SH-SY5Y (cell line): ENCODE data around the gene SNPH.

Experiments
- GATA2 ChIP-seq: IDR thresholded peaks from 2 replicates; pipeline ENCODE4 v1.6.1; 2011; ENCODE audit warnings: mild to moderate bottlenecking, low read depth, low read length
- GATA3 ChIP-seq: IDR thresholded peaks from 2 replicates; pipeline ENCODE4 v1.6.1; 2011; ENCODE audit warnings: low read depth, mild to moderate bottlenecking, low read length, moderate library complexity

SNPH gene, protein sequence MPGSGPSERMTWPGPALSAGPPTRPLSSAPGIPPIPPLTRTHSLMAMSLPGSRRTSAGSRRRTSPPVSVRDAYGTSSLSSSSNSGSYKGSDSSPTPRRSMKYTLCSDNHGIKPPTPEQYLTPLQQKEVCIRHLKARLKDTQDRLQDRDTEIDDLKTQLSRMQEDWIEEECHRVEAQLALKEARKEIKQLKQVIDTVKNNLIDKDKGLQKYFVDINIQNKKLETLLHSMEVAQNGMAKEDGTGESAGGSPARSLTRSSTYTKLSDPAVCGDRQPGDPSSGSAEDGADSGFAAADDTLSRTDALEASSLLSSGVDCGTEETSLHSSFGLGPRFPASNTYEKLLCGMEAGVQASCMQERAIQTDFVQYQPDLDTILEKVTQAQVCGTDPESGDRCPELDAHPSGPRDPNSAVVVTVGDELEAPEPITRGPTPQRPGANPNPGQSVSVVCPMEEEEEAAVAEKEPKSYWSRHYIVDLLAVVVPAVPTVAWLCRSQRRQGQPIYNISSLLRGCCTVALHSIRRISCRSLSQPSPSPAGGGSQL

DNA sequence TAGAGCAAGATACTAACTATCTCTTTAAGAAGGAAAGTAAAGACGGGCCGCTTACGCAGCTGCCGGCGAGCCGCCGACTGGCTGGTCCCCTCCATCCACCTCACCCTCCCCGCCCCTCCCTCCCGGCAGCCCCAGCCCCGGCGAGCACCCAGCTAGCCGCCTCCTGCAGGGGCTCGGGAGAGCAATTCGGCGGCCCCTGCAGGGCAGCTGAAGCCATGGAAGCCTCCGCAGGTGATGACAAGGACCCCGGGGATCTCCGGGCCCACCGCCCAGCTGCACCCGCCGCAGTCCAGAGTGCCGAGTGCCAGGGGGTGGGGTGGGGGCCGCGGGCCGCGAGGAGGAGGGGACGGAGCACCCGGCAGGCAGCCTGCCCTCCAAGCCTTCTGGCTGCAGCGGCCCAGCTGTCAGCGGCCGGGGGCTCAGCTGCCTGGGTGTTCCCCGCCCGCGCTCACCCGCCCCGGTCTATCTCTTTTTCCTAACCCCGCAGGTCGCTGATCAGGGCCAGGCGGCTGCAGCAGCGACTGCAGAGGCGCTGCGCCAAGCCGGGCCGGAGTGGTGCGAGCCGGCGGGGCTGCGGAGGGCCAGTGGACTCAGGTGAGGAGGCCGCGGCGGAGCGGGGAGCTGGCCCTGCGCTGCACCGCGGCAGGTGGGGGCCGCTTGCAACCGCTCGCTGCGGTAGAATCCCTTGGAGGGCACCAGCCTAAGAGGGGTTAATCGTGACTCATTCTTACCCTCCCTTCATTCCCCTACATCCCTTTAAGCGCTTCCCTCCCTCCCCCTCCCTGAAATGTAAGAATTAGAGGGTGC, at the start of gene SNPH:
SNPH (plus strand) TSS at position 128 of the 807 bp plus-strand sequence. CDS start 29,946 bp downstream, outside the sequence.
- TF ChIP-seq GATA2 (no peak), GATA3 (no peak)

DNA sequence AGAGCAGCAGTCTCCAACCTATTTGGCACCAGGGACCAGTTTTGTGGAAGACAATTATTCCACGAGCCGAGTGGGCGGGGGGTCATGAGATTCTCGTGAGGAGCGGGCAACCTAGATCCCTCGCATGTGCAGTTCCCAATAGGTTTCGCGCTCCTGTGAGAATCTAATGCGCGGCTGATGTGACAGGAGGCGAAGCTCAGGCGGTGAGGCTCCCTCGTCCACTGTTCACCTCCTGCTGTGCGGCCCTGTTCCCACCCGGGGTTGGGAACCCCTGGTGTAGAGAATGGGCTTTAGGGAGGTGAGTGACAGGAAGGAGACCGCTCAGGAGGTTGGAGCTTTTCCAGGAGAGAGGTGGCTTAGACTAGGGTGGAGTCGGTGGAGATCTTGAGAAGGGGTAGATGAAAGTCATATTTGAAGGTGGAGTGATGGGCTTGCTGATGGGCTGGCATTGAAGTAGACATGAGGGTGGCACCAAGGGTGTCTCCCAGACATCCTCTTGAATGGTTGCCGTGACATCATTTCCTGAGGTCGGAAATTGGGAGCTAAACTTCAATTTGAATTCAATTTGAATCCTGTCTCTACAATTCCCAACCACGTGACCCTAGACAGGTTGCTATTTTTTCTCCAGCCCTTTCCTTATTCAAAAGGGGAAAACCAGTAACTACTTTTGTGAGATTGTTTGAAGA, 41.7 kb upstream of the SNPH start:
- TF ChIP-seq GATA2 (no peak), GATA3 (no peak)

DNA sequence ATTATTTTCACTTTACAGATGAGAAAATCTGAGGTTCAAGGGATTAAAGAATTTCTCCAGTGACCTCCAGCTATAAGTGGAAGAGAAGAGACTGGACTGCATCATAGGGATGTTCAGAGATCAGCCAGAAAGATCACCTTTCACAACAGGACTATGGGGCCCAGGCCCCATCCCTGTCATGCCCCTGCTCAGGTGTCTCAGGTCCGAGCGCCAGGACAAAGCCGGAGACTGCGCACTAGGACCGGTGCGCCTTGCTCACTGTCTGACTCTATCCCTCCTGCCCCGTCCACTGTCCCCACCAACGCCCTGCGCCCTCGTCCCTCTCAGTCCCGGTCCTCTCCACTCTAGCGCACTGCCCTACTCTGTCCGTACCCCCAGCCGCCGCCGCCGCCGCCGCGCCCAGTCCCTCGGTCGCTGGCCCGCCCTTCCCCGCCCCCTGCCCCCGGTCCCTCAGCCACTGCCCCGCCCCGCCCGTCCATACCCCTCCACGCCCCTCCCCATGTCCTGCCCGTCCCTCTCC, 40.8 kb upstream of the SNPH start:
- no peak for TF ChIP-seq GATA3
- no peak for TF ChIP-seq GATA2

DNA sequence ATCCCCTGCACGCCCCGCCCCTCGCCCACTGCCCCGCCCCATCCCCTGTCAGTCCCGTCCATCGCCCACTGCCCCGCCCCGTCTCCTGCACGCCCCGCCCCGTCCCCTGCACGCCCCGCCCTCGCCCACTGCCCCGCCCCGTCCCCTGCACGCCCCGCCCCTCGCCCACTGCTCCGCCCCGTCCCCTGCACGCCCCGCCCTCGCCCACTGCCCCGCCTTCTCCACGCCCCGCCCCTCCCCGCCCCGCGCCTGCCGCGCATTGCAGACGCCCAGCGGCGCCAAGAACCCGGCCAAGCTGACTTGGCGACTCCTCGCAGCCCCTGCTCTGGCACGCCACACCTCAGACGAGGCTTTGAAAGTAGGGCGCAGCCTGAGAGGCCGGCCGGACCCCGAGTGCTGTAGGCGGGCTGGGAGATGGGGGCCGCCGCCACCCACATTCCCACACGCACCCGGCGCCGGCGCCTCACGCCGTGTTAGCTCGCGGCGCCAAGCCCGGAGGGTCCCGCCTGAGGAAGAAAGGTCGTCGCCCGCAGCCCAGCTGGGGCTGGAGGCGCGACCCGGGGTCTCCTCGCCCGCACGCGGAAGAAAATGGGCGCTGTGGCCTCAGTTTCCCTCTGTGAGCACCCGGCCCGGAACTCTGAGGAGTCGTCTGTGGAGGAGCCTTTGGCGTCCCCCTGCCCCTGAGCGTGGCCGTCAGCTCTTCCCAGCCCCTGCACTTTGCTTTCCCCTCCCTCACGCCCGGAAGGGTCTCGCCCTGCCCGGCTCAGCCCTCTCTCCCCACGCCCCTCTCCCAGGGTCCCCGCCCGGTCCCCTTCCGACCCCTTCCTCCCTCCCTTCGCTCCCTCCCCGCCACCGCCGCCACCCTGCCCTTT, 40.1 kb upstream of the SNPH start, which contains the start of gene RAD21L1:
RAD21L1 (plus strand) TSS at position 262 of the 872 bp plus-strand sequence. CDS start 2,410 bp downstream, outside the sequence.
- no peak for TF ChIP-seq GATA2
- no peak for TF ChIP-seq GATA3

DNA sequence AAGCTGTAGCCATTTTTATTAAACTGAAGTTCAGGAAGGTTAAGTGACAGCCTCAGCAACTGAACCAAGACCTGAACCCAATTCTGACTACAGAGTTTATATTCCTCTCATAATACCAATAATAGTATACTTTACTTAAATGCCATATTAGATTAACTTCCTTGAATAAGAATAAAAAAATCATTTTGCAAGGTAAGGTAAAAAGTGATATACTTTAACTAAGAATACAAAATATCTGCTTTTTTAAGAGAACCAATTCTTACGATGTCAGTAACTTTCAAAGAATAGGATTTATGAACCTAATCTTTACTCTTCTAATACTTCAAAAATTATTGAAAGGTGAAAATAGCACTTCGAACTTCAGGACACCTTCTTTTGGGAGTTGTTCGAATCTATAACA, 36.6 kb upstream of the SNPH start:
- TF ChIP-seq GATA3: no peak
- no peak for TF ChIP-seq GATA2

DNA sequence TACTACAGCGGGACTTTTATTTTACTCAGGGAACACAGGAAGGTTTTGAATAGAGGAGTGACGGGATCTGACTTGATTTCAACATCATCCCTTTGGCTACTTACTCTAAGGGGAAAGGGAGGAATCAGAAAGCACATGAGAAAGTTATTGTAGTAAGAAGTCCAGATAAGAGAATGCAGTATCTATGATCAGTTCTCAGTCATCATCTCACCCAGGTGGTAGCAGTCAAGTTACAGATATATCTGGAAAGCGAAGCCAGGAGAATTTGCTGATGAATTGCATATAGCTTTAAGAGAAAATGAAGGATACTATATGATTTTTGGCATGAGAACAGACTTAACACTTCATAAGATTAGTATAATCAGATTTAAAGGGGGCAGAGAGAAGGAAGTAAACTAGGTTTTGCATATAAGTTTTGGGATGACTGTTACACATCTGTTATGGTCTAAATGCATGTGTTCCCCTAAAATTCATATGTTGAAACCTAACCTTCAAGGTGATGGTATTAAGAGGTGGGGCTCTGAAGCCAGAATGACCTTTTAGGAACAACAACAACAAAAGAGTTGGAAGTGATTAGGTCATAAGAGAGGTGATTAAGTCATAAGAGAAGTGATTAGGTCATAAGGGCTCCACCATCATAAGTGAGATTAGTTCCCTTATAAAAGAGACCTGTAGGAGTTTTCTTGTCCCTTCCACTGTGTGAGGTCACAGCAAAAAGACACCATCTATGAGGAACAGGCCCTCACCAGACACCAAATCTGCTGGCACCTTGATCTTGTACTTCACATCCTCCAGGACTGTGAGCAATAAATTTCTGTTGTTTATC, 33.6 kb upstream of the SNPH start:
- no peak for TF ChIP-seq GATA3
- TF ChIP-seq GATA2: no peak

DNA sequence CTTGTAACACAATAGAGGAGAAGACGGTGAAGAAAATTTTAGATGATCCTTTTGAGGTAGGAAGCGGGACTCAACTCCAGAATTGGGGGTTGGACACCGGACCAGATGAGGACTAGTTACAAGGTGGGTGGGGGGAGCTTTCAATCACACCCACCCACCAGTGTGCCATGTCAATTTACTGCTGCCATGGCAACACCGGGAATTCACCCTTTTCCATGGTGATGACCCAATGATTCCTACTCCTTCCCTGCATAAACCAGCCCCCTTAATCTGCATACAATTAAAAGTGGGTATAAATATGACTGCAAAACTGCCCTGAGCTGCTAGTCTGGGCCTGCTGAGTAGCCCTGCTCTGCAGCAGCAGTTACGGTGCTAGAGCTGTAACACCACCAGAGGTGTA, 25.5 kb upstream of the SNPH start:
- TF ChIP-seq GATA2 (no peak), GATA3 (no peak)

DNA sequence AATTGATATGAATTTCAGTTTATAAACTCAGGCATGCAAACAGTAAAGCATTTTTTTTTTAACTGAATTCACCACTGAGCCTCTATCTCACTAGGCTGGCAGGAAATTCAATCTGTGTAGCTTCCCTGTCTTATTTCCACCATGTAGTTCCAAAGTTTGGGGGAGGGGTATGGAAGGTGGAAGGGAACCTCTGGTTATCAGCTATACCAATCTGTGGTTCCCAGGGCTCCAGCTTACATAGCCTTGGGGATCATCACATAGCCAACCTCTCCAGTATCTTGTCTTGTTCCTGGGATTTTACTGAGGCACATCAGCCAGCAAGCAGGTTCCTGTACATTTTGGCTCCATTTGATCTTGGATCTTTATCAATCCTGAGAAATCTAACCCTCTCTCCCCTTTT, 24.6 kb upstream of the SNPH start:
- TF ChIP-seq GATA3 (no peak), GATA2 (peak; percentile 60)

DNA sequence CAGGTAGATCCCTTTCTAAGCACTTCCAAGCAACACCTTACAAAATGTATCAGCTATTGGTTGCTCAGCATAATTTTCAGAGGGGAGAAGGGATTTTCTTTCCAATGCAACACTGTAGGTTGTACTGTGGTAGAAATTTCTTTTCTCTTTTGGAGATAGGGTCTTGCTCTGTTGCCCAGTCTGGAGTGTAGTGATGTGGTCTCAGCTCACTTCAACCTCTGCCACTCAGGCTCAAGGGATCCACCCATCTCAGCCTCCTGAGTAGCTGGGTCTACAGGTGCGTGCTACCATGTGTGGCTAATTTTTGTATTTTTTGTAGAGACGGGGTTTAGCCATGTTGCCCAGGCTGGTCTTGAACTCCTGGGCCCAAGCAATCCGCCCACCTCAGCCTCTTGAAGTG, 24.0 kb upstream of the SNPH start:
- TF ChIP-seq GATA3 (no peak), GATA2 (no peak)

DNA sequence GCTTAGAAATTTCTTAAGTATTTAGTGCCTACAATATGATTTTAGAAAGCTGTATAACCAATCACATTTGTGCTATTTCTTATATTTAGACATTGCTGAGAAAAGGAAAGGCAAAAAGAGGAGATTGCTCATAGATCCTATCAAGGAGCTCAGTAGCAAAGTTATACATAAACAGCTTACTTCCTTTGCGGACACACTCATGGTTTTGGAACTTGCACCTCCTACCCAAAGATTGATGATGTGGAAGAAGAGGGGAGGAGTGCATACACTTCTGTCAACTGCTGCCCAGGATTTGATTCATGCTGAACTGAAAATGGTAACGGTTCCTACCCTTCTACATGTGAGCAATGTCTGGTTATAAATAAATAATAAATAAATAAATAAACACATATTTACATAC, 23.6 kb upstream of the SNPH start:
- TF ChIP-seq GATA3 (no peak), GATA2 (no peak)

DNA sequence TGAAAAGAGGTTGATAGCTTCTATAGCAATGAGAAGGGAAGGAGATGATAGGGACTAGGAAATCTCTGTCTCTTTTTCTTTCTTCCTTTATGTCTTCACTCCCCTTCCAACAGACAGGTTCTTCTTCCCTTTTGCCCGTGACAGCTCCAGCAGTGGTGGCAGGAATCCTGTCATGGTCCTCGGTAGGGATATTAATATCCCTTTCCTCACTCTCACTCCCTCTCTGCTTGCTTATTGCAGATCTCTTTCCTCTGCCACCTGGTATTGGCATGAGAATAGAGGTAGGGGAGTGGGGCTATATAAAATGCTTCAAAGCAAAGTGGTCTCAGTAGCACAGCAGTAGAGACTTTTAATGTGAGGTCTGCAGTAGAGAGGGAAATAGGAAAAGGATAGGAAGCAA, 20.5 kb upstream of the SNPH start:
- TF ChIP-seq GATA2 (no peak), GATA3 (no peak)

DNA sequence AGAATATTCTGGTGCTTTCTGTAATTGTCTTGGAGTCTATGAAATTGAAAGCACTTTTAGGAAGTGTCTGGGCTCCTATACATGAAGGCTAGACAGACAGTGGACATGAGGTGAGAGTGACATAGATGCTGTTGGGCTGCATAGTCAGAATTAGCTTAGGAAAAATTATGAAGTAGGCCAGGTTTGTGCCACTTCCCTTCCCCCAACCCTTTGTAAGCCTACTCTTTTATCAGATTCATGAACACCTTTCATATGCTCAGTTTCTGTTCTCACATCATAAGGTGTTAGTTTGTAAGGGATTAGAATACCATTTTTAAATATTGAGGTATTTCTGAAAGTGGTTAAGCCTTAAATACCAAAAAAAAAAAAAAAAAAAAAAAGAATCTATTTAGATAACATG, 18.4 kb upstream of the SNPH start:
- TF ChIP-seq GATA3 (no peak), GATA2 (no peak)

DNA sequence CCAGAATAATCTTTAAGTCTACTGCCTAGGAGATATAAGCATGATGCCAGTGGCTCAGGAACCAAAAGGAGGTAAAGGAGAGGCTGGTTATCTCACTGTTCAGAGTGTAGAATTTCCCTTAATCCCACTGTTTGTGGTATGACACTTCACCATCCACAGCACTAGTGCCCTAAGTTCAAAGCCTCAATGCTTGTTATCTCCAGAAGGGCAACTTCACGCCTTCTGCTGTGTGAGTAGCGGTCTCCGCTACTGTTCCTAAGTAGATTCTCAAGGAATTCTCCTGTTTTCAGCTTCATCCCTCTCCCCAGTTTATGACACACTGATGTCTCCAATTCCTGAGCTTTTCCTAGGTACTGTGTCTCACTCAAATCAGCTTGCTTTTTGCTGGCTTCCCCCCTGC, 13.7 kb upstream of the SNPH start:
- TF ChIP-seq GATA2 (no peak), GATA3 (no peak)
